ENCODE data around the gene KCNG2. TPM values are rescaled to one million over a fixed set of nuclear protein-coding genes. Genes with fewer than 3 reads are reported as not detected.

Gene KCNG2
- total and polyA plus RNA-seq, 2 of the 13 experiments (the other 11 are each of a cell fraction or from before 2014, with no cell fraction given), result not detected

GRCh38 chr18:79884294-79884962 is 86.7 kb downstream of the KCNG2 start (continued):
- TF ChIP-seq, protein P1, sequence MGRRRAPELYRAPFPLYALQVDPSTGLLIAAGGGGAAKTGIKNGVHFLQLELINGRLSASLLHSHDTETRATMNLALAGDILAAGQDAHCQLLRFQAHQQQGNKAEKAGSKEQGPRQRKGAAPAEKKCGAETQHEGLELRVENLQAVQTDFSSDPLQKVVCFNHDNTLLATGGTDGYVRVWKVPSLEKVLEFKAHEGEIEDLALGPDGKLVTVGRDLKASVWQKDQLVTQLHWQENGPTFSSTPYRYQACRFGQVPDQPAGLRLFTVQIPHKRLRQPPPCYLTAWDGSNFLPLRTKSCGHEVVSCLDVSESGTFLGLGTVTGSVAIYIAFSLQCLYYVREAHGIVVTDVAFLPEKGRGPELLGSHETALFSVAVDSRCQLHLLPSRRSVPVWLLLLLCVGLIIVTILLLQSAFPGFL (CRISPR knock-in tag; IDR thresholded peaks at IDR 0.05), result no peak
- no peak for TF ChIP-seq ISX (CRISPR knock-in tag; conservative IDR thresholded peaks at IDR 0.05)
- TF ChIP-seq ZNF124 (CRISPR knock-in tag; IDR thresholded peaks at IDR 0.05), result no peak
- TF ChIP-seq ZNF530 (CRISPR knock-in tag; IDR thresholded peaks at IDR 0.05; ENCODE audit: low read depth), result no peak
- no peak for TF ChIP-seq ZNF770 (CRISPR knock-in tag; IDR thresholded peaks at IDR 0.05)
- TF ChIP-seq TRIM22 (IDR thresholded peaks at IDR 0.05), result no peak
- no peak for TF ChIP-seq ISL2 (CRISPR knock-in tag; IDR thresholded peaks at IDR 0.05)
- TF ChIP-seq, protein P2, sequence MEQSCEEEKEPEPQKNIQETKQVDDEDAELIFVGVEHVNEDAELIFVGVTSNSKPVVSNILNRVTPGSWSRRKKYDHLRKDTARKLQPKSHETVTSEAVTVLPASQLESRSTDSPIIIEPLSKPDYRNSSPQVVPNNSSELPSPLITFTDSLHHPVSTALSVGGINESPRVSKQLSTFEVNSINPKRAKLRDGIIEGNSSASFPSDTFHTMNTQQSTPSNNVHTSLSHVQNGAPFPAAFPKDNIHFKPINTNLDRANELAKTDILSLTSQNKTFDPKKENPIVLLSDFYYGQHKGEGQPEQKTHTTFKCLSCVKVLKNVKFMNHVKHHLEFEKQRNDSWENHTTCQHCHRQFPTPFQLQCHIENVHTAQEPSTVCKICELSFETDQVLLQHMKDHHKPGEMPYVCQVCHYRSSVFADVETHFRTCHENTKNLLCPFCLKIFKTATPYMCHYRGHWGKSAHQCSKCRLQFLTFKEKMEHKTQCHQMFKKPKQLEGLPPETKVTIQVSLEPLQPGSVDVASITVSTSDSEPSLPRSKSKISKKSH (CRISPR knock-in tag; IDR thresholded peaks at IDR 0.05; ENCODE audit: borderline replicate concordance), result no peak
- TF ChIP-seq TOE1 (CRISPR knock-in tag; IDR thresholded peaks at IDR 0.05), result no peak

Data from HepG2 (cell line).